ENCODE results near the gene TMED7. TPM values are rescaled to one million over a fixed set of nuclear protein-coding genes. Genes with fewer than 3 reads are reported as not detected.

TMED7 gene
- total and polyA plus RNA-seq, 2 of the 13 experiments (the other 11 are each of a cell fraction or from before 2014, with no cell fraction given), result 58.0 to 113 TPM

DNA sequence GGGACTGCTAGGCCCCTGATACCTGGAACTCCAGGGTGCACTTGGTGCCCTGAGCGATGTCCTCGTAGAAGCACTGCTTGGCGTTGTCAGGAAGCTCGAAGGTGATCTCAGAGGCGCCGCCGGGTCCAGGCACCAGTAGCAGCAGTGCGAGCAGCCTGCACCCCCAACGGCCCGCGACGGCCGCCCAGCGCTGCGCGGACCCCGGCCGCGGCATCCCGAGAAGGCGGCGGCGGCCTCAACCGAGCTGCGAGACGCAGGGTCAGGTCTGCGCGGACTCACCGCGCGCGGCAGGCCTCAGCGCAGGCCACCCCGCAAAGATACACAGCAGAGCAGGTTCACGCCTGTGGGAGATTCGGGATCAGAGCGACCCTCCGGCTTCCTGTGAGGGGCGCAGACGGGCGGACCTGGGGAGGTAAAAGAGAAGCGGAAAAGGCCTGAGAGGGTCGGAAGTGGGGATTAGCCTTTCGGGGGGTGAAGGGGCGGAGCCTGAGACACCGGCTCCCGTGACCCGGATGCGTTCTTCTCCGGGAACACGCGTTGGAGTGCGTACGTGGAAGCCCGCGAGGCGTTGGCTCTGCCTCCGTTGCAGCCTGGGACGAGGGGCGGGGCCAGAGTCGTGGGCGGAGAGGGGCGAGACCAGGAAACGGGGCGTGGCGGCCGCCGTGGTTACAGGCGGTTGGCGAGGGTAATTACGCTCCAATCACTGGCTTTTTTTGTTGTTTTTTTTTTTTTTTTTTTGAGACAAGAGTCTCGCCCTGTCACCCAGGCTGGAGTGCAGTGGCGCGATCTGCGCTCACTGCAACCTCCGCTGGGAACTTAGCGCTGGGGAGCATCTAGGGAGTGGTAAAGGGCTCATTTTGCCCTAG, at the start of gene TMED7 (continued):
- TF ChIP-seq, protein P1, sequence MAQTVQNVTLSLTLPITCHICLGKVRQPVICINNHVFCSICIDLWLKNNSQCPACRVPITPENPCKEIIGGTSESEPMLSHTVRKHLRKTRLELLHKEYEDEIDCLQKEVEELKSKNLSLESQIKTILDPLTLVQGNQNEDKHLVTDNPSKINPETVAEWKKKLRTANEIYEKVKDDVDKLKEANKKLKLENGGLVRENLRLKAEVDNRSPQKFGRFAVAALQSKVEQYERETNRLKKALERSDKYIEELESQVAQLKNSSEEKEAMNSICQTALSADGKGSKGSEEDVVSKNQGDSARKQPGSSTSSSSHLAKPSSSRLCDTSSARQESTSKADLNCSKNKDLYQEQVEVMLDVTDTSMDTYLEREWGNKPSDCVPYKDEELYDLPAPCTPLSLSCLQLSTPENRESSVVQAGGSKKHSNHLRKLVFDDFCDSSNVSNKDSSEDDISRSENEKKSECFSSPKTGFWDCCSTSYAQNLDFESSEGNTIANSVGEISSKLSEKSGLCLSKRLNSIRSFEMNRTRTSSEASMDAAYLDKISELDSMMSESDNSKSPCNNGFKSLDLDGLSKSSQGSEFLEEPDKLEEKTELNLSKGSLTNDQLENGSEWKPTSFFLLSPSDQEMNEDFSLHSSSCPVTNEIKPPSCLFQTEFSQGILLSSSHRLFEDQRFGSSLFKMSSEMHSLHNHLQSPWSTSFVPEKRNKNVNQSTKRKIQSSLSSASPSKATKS (CRISPR knock-in tag; IDR thresholded peaks at IDR 0.05), result no peak
- TF ChIP-seq KDM5B (CRISPR knock-in tag; IDR thresholded peaks at IDR 0.05; ENCODE audit: borderline replicate concordance), result peak; percentile 82
- TF ChIP-seq IRX3 (CRISPR knock-in tag; IDR thresholded peaks at IDR 0.05; ENCODE audit: borderline replicate concordance, low read depth), result 0 out of 2 replicates have a peak, but pooled peaks have one; percentile 67
- TF ChIP-seq, protein P2, sequence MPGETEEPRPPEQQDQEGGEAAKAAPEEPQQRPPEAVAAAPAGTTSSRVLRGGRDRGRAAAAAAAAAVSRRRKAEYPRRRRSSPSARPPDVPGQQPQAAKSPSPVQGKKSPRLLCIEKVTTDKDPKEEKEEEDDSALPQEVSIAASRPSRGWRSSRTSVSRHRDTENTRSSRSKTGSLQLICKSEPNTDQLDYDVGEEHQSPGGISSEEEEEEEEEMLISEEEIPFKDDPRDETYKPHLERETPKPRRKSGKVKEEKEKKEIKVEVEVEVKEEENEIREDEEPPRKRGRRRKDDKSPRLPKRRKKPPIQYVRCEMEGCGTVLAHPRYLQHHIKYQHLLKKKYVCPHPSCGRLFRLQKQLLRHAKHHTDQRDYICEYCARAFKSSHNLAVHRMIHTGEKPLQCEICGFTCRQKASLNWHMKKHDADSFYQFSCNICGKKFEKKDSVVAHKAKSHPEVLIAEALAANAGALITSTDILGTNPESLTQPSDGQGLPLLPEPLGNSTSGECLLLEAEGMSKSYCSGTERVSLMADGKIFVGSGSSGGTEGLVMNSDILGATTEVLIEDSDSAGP (CRISPR knock-in tag; IDR thresholded peaks at IDR 0.05; ENCODE audit: borderline replicate concordance), result peak; percentile 93
- TF ChIP-seq RFXANK (CRISPR knock-in tag; IDR thresholded peaks at IDR 0.05), result 0 out of 2 replicates have a peak, but pooled peaks have one; percentile 35
- TF ChIP-seq NFE2L1 (CRISPR knock-in tag; IDR thresholded peaks at IDR 0.05; ENCODE audit: borderline replicate concordance), result no peak
- TF ChIP-seq NR2C2 (CRISPR knock-in tag; IDR thresholded peaks at IDR 0.05; ENCODE audit: borderline replicate concordance), result peak; percentile 99
- peak; percentile 78 for TF ChIP-seq RNF2 (conservative IDR thresholded peaks at IDR 0.05; ENCODE audit: low read depth)
- 0 out of 2 replicates have a peak, but pooled peaks have one; percentile 17 for TF ChIP-seq ZNF318 (CRISPR knock-in tag; IDR thresholded peaks at IDR 0.05)
- peak; percentile 98 for TF ChIP-seq ZNF362 (CRISPR knock-in tag; IDR thresholded peaks at IDR 0.05; ENCODE audit: borderline replicate concordance)
- peak; percentile 90 for TF ChIP-seq GABPA (IDR thresholded peaks at IDR 0.05; ENCODE audit: low read depth, low read length)
- TF ChIP-seq GABPA (CRISPR knock-in tag; IDR thresholded peaks at IDR 0.05; ENCODE audit: low read depth), result peak; percentile 97
- peak; percentile 48 for TF ChIP-seq XRCC5 (optimal IDR thresholded peaks at IDR 0.05; ENCODE audit: low read length)
- peak; percentile 84; the same call in 2 of the 3 replicates for TF ChIP-seq MXI1 (IDR thresholded peaks at IDR 0.05; ENCODE audit: borderline replicate concordance, low read depth, low read length)
- TF ChIP-seq ZNF709 (CRISPR knock-in tag; IDR thresholded peaks at IDR 0.05), result peak; percentile 89

All from HepG2 (cell line).